Heart left ventricle (tissue), 13 donors: ENCODE data around the gene NFATC2.

Experiments
- CTCF ChIP-seq, 12 donors: fragments of 200-600 bp; sonication (generic) in 4 of 12; IDR thresholded peaks; one replicate each; pipeline versions ENCODE4 v1.5.0 to v1.8.0; 2018 to 2022; ENCODE audit warnings: antibody characterized with exemption in 12 of 12, mild to moderate bottlenecking in 5 of 12
- POLR2A ChIP-seq, 2 donors: fragments of 450-650 bp; IDR thresholded peaks; one replicate each; pipeline ENCODE4 v1.6.1; 2017; ENCODE audit warnings: antibody characterized with exemption in 2 of 2, mild to moderate bottlenecking in 2 of 2, moderate library complexity in 2 of 2
- donor health status: ischemic (EF 13 %, LVEDD 7.1; RV severe dilation, severe dysfunction).
- donor health status: DM: no; HTN: yes; CAD: no.
- donor health status: DM: no; HTN: no; CAD: no.
- donor health status: ischemic (EF 25% LVEDD 6.9; RV normal size, moderate dysfunction).
- donor health status: ischemic (EF 25% LVEDD 5.7; RV mildly dilated, moderate dysfunction).
- donor health status: ischemic (EF 35%, LVEDD 5.7; RV mildly dilated, moderate dysfunction).
- donor health status: nonischemic (EF 11% LVEDD 7.7; RV severe dilation, severe dysfunction).
- donor health status: DM: yes; HTN: yes; CAD: no.
- donor health status: PGD.
- donor health status: ischemic (EF 29% LVEDD 5.4; RV normal size, mild dysfunction).
- donor health status: nonischemic (EF 23%, LVEDD 6.1; RV moderate dilation, normal function).

DNA sequence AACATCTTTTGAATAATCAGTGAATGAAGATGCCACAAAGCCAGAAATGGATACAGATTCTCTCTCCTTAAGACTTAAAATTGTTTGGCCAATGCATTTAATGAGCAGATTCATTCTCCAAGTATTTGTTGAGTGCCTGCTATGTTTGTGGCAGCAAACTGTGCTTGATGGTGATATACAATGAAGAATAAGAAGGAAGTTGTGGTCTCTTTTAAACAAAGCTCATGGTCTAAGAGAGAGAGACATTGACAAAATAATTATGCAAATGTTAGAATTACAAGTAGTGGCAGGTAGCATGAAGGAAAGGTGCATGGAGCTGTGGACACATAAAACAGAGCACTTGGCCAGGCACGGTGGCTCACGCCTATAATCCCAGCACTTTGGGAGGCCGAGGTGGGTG, 28.3 kb downstream of the NFATC2 start:
- TF ChIP-seq CTCF (IDR thresholded peaks at IDR 0.05): no peak
- TF ChIP-seq POLR2A (IDR thresholded peaks at IDR 0.05): no peak
